PFSK-1 (cell line): ENCODE results near the gene CCNA2.

ENCODE experiments used
- FOXP2 ChIP-seq: optimal IDR thresholded peaks from 2 replicates; pipeline ENCODE3; 2011; ENCODE audit warnings: borderline replicate concordance, control low read depth, inconsistent platforms; ENCODE audit not compliant: insufficient read depth; ENCODE audit errors: extremely low read length, extremely low read depth
- POLR2AphosphoS5 ChIP-seq: IDR thresholded peaks from 2 replicates; pipeline ENCODE4 v1.6.1; 2012; ENCODE audit warnings: low read depth, mild to moderate bottlenecking, control low read depth, low read length, moderate library complexity
- REST ChIP-seq, 2 experiments: IDR thresholded peaks; 2 replicates each; pipeline versions ENCODE4 v1.6.1 to v1.8.0; 2011 to 2012; ENCODE audit warnings: low read depth in 2 of 2, low read length in 2 of 2, control low read depth in 1 of 2, inconsistent platforms in 1 of 2, mild to moderate bottlenecking in 1 of 2, moderate library complexity in 1 of 2; ENCODE audit not compliant: insufficient read depth in 1 of 2
- SIN3A ChIP-seq: IDR thresholded peaks from 2 replicates; pipeline ENCODE4 v1.6.1; 2012; ENCODE audit warnings: mild to moderate bottlenecking, low read length, moderate library complexity, borderline replicate concordance; ENCODE audit not compliant: insufficient read depth
- TAF1 ChIP-seq: IDR thresholded peaks from 2 replicates; pipeline ENCODE4 v1.6.1; 2012; ENCODE audit warnings: low read length, control low read depth, borderline replicate concordance; ENCODE audit not compliant: insufficient read depth

CCNA2 gene

GRCh38 chr4:121819216-121819965, 4.3 kb downstream of the CCNA2 start:
- TF ChIP-seq FOXP2: no peak
- TF ChIP-seq SIN3A: no peak
- TF ChIP-seq REST (IDR thresholded peaks at IDR 0.05; ENCODE audit: insufficient read depth in 1 of 2, low read depth in 2 of 2, low read length in 2 of 2): no peak
- no peak for TF ChIP-seq POLR2AphosphoS5
- no peak for TF ChIP-seq TAF1

- TF ChIP-seq POLR2AphosphoS5 (no peak), REST (IDR thresholded peaks at IDR 0.05; ENCODE audit: insufficient read depth in 1 of 2, low read depth in 2 of 2, low read length in 2 of 2) (no peak), SIN3A (no peak), FOXP2 (no peak), TAF1 (no peak)
Measured at GRCh38 chr4:121818215-121818614, 5.5 kb downstream of the CCNA2 start.

GRCh38 chr4:121817701-121818100, 6.0 kb downstream of the CCNA2 start:
- TF ChIP-seq FOXP2 (no peak), REST (IDR thresholded peaks at IDR 0.05; ENCODE audit: insufficient read depth in 1 of 2, low read depth in 2 of 2, low read length in 2 of 2) (no peak)

GRCh38 chr4:121817006-121817405, 6.7 kb downstream of the CCNA2 start:
- no peak for TF ChIP-seq REST (IDR thresholded peaks at IDR 0.05; ENCODE audit: insufficient read depth in 1 of 2, low read depth in 2 of 2, low read length in 2 of 2)
- TF ChIP-seq POLR2AphosphoS5: no peak
- TF ChIP-seq FOXP2: no peak
- no peak for TF ChIP-seq TAF1
- no peak for TF ChIP-seq SIN3A

GRCh38 chr4:121814756-121815155, 8.9 kb downstream of the CCNA2 start:
- TF ChIP-seq TAF1: no peak
- TF ChIP-seq POLR2AphosphoS5: no peak
- TF ChIP-seq SIN3A: no peak
- TF ChIP-seq FOXP2: no peak
- TF ChIP-seq REST (IDR thresholded peaks at IDR 0.05; ENCODE audit: insufficient read depth in 1 of 2, low read depth in 2 of 2, low read length in 2 of 2): no peak
